Measurements from ENCODE around the gene WBP2. TPM values are rescaled to one million over a fixed set of nuclear protein-coding genes. Genes with fewer than 3 reads are reported as not detected.

WBP2 gene
- total and polyA plus RNA-seq, 2 experiments from 2014 or later = 29.0 to 129 TPM

GRCh38 chr17:75828741-75829140, 26.4 kb downstream of the WBP2 start:
- no peak overlapping the region for H2AFZ ChIP-seq
- 94% methylated on average over 19 of the region's 19 CpGs for WGBS (ENCODE audit: low lambda C conversion rate, missing lambda C conversion rate)
- TF ChIP-seq EZH2phosphoT487 (IDR thresholded peaks at IDR 0.05; ENCODE audit: low read depth, severe bottlenecking, unreplicated experiment) = no peak
- no peak for TF ChIP-seq EZH2 (IDR thresholded peaks at IDR 0.05; ENCODE audit: borderline replicate concordance)
- TF ChIP-seq CTCF (IDR thresholded peaks at IDR 0.05; ENCODE audit: poor library complexity) = no peak

GRCh38 chr17:75828076-75828400, 27.1 kb downstream of the WBP2 start:
- H3K4me3 ChIP-seq = no peak overlapping the region
- DNase-seq (ENCODE audit: low spot score) = no peak
- no peaks in the 10 kb centered on the region for H3K27me3 ChIP-seq
- no peak overlapping the region for H3K27ac ChIP-seq
- no peak overlapping the region for H2AFZ ChIP-seq
- TF ChIP-seq EZH2phosphoT487 (IDR thresholded peaks at IDR 0.05; ENCODE audit: low read depth, severe bottlenecking, unreplicated experiment) (no peak), CTCF (IDR thresholded peaks at IDR 0.05; ENCODE audit: poor library complexity) (no peak), EZH2 (IDR thresholded peaks at IDR 0.05; ENCODE audit: borderline replicate concordance) (no peak)
- no peaks in the 10 kb centered on the region for H4K20me1 ChIP-seq (ENCODE audit: insufficient read depth, poor library complexity, severe bottlenecking)
- 71% methylated on average over 11 of the region's 11 CpGs for WGBS (ENCODE audit: low lambda C conversion rate, missing lambda C conversion rate)
- H3K4me1 ChIP-seq (ENCODE audit: insufficient read depth) = peaks cover 27% of the 10 kb centered on the region
- no peaks in the 10 kb centered on the region for H3K36me3 ChIP-seq (replicated peaks; ENCODE audit: insufficient read depth, low read depth)
- H3K4me2 ChIP-seq = peak overlapping the region; percentile 57
- H3K9me3 ChIP-seq (ENCODE audit: low read depth) = no peaks in the 10 kb centered on the region
- no peaks in the 10 kb centered on the region for H3K79me2 ChIP-seq
- no peaks in the 10 kb centered on the region for H3K9me2 ChIP-seq (replicated peaks; ENCODE audit: insufficient read depth)

More at GRCh38 chr17:75828741-75829140, 26.4 kb downstream of the WBP2 start:
- H3K36me3 ChIP-seq (replicated peaks; ENCODE audit: insufficient read depth, low read depth) = no peaks in the 10 kb centered on the region
- no peaks in the 10 kb centered on the region for H3K9me2 ChIP-seq (replicated peaks; ENCODE audit: insufficient read depth)
- no peaks in the 10 kb centered on the region for H3K9me3 ChIP-seq (ENCODE audit: low read depth)
- H3K27me3 ChIP-seq = no peaks in the 10 kb centered on the region
- DNase-seq (ENCODE audit: low spot score) = no peak
- H3K27ac ChIP-seq = no peak overlapping the region
- peaks cover 27% of the 10 kb centered on the region for H3K4me1 ChIP-seq (ENCODE audit: insufficient read depth)
- H3K4me2 ChIP-seq = no peak overlapping the region
- H3K79me2 ChIP-seq = no peaks in the 10 kb centered on the region
- H3K4me3 ChIP-seq = no peak overlapping the region
- H4K20me1 ChIP-seq (ENCODE audit: insufficient read depth, poor library complexity, severe bottlenecking) = no peaks in the 10 kb centered on the region

- Histone ChIP-seq H4K20me1 (ENCODE audit: insufficient read depth, poor library complexity, severe bottlenecking) (no peaks in the 10 kb centered on the region), H3K9me2 (replicated peaks; ENCODE audit: insufficient read depth) (no peaks in the 10 kb centered on the region), H3K4me1 (ENCODE audit: insufficient read depth) (peaks cover 27% of the 10 kb centered on the region), H3K9me3 (ENCODE audit: low read depth) (no peaks in the 10 kb centered on the region), H3K27me3 (no peaks in the 10 kb centered on the region), H3K27ac (peak overlapping the region; percentile 60), H3K79me2 (no peaks in the 10 kb centered on the region), H3K4me3 (no peak overlapping the region), H3K4me2 (peak overlapping the region; percentile 57), H3K36me3 (replicated peaks; ENCODE audit: insufficient read depth, low read depth) (no peaks in the 10 kb centered on the region), H2AFZ (no peak overlapping the region)
- no peak for TF ChIP-seq EZH2 (IDR thresholded peaks at IDR 0.05; ENCODE audit: borderline replicate concordance)
- no peak for TF ChIP-seq EZH2phosphoT487 (IDR thresholded peaks at IDR 0.05; ENCODE audit: low read depth, severe bottlenecking, unreplicated experiment)
- TF ChIP-seq CTCF (IDR thresholded peaks at IDR 0.05; ENCODE audit: poor library complexity) = peak; percentile 57
- peak; percentile 75 for DNase-seq (ENCODE audit: low spot score)
- 44% methylated on average over 21 of the region's 21 CpGs for WGBS (ENCODE audit: low lambda C conversion rate, missing lambda C conversion rate)
Observed at GRCh38 chr17:75827308-75828075, 27.6 kb downstream of the WBP2 start.

Measured in hepatocyte (in vitro differentiated cells).